ENCODE results near the gene ADAMTS5.

DNA sequence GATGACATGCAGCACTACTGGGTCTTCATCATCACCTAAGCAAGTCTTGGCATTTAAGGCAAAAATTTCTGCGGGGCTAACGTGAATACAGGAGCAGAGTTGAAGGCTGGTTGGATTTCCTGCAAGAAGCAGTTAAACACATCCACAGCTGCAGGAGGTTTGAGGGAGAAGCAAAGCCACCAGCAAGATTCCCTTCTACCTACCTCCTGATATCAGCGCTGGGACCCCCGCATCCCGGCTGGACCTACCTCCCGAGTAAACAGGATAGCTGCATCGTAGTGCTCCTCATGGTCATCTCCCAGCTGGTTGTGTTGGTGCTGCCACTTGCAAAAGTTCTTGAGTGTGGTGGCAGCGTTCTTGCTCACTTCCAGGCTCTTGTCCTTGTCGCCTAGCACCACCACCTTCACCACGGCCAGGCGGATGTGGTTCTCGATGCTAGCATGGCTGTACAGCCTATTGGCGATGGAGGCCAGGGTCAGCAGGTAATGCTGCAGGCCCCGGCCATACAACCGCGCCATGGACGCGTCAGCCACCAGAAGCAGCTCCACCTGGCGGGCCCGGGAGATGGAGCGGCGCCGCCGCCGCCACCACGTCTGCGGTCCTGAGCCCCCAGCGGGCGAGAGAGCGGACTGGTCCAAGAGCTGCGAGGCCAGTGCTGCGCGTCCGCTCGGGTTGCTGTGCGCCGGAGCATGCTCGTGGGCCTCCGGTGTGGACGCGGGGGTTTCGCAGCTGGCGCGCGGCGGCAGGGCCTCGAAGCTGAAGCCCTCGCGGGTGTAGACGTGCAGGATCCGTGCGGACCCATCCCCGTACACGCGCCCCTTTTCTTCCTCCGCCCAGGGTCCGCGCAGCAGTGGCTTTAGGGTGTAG lies 1.6 kb downstream of the ADAMTS5 start:
- TF ChIP-seq, protein P1, sequence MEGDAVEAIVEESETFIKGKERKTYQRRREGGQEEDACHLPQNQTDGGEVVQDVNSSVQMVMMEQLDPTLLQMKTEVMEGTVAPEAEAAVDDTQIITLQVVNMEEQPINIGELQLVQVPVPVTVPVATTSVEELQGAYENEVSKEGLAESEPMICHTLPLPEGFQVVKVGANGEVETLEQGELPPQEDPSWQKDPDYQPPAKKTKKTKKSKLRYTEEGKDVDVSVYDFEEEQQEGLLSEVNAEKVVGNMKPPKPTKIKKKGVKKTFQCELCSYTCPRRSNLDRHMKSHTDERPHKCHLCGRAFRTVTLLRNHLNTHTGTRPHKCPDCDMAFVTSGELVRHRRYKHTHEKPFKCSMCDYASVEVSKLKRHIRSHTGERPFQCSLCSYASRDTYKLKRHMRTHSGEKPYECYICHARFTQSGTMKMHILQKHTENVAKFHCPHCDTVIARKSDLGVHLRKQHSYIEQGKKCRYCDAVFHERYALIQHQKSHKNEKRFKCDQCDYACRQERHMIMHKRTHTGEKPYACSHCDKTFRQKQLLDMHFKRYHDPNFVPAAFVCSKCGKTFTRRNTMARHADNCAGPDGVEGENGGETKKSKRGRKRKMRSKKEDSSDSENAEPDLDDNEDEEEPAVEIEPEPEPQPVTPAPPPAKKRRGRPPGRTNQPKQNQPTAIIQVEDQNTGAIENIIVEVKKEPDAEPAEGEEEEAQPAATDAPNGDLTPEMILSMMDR (conservative IDR thresholded peaks at IDR 0.05), result no peak
- no peak for TF ChIP-seq EZH2 (IDR thresholded peaks at IDR 0.05; ENCODE audit: low read depth)
